Inferior parietal cortex (tissue), 1 donor: ENCODE measurements around the gene SEC24D.

Source experiments
- DNase-seq: peaks from one replicate; pipeline ENCODE4 v3.0.0-alpha.2; 2016; ENCODE audit errors: extremely low spot score

Gene SEC24D

DNA sequence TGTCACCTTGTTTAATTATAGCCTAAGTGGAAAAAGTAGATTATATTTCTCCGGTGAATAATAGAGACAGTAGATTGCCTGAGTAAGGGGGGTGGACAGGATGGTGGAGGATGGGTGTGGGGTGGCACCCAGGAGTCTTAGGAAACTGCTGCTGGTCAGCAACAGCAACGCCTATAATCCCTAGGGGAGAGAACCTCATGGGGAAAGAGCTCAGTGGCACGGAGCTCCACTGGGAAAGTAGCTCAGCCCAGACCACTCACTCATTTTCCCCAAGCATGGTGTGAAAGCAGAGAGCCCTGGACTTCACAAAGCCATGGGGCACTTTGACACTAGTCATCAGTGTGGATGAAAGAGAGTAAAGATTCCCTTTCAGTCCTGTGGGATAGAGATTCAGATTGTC is 119.6 kb downstream of the SEC24D start:
- no peak for DNase-seq

DNA sequence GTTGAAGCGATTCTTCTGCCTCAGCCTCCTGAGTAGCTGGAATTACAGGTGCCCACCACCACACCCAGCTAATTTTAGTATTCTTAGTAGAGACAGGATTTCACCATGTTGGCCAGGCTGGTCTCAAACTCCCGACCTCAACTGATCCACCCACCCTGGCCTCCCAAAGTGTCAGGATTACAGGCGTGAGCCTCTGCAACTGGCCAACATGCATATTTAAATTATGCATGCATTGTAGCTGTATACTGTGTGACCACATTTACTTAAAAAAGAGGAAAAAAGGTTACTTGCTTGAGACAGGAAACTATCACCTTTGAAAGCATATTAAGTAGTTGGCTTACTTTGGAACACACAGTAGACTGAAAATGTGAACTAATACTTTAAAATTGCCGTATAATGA is 121.2 kb downstream of the SEC24D start:
- no peak for DNase-seq

DNA sequence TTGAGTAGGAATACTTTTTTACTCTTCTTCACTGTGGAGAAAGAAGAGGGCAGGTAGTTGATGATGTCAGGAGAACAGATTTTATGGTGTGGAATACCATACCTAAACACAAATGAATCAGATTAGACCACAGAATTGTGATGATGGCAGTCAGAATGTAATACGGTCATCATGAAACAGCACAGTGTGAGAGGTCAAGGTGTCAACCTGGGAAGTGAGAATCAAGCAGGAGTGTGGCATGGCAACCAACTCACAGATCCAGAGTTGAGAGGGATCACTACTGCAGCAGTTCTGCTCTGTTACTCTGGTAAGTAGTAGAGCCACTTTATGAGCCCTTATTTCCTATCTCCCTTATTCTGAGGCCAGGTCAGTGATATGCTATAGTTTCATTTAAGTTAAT is 123.1 kb downstream of the SEC24D start:
- DNase-seq: no peak

DNA sequence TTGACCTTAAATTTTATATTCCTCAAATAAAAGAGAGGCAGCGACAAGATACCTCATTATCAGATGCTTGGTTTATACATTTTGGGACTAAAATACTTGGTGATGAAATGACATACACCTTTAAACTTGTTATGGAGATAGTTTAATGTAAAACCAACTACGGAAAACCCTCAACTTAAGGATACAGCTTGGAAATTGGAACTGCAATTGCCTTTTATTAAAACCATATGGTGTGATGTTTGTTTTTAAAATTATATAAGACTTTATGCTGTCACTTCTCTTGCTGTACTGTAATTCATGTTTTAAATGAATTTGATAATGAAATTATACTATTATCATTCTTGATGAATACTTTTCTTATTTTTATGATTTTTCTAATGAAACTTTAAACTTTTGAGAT is 124.9 kb downstream of the SEC24D start:
- no peak for DNase-seq

DNA sequence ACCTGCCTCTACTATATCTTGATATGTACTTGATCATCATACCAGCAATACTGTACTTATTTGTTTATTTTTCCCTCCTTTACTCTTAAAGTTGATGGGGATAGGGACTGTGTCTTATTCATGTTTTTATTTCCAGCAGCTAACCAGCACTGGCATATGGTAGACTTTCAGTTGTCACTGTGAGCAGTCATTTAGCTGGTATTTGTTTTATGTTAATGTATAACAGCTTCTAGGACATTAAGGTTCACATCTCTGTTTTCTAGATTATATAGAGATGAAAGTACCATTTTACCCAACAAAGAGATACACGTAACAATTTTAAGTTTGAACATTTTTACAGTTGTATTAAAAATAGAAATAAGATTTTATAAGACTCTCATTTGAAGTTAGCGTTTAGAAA is 132.8 kb downstream of the SEC24D start:
- no peak for DNase-seq

DNA sequence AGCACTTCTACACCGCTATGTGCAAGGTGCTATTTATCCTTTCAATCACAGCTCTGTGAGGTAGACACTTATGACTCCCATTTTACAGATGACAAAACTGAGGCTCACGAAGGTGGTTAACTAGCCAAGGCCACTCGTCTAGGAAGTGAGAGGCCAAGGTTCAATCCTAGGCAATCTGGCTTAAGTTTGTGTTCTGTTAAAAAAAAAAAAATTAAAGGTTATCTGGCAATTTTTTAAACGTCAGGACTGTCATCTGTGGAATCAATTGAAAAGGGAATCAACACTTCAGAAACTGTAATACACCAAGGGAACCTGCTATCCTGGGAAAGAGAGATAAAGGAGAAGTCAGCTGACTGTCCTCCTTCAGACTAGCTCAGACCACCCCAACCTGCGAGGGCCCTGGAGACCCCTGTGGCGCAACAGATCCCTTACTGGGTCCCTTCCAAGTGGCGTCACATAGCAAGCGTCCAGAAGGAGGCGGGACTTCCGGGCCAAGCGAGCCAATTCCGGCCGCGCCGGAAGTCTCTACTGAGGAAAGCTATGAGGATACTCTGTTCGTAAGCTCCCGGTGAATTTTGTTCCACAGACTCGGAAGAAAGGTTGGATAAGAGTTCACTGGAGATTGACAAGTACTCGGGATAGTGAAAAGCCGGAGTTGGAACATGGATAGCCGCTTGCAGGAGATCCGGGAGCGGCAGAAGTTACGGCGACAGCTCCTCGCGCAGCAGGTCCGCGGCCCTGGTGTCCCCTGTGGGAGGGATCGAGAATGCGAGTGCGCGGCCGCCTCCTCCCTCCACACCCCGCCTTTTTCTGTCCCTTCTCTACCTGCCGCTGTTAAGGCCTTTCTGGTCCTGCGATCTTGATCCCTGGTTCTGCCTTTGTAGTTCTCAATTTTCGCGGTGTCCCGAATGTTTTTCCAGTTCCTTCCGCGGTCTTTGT is 150.8 kb downstream of the SEC24D start, which contains the start of gene METTL14:
METTL14 (plus strand) TSS at position 520 of the 939 bp plus-strand sequence; CDS start at position 663, 143 bp downstream.
- DNase-seq: peak; percentile 96

DNA sequence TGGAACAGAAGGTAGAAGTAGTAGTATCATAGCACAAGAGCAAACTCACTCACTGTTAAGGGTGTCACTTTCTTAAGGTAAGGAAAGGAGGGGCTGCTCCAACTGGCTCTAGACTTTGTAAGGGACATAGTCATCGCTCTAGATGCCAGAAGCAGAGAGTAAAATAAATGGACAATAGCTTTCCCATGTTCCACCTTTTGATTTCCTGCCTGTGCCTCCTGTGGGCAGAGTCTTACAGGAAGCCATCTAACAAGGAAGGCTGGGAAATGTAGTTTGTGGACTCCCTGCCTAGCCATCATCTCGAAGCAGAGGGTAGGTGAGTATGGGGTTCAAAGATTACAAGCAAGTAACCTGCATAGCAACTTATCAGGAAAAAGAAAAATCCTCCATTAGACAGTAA is 152.4 kb downstream of the SEC24D start:
- DNase-seq: peak; percentile 15

DNA sequence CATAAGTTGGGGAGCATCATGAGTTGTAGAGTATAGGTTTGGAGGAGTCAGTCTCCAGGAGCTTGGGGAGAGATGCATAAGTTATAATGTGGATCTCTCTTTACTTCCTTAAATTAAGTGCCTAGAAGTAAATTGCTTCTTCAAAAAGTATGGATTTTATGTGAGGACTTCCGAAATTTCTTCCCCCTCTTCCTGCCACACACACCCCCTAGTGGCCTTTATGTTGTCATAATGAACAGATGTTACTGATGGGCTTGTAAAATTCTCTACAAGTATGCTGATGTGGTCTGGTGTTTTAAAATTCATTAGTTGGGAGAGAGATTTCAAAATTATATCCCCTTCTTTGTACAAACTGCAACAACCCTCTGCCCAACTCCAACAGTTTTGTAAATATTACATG is 153.0 kb downstream of the SEC24D start:
- DNase-seq: peak; percentile 23

DNA sequence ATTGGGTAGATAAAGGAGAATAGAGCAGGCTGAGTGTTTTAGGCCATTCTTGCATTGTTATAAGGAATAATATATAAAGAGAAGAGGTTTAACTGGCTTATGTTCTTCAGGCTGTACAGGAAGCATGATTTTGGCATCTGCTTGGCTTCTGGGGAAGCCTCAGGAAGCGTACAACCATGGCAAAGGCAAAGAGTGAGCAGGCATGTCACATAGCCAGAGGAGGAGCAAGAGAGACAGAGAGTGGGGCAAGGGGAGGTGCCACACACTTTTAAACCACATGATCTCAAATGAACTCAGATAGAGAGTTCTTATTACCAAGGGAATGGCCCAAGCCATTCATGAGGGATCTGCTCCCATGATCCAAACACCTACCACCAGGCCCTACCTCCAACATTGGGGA is 155.1 kb downstream of the SEC24D start:
- DNase-seq: no peak

DNA sequence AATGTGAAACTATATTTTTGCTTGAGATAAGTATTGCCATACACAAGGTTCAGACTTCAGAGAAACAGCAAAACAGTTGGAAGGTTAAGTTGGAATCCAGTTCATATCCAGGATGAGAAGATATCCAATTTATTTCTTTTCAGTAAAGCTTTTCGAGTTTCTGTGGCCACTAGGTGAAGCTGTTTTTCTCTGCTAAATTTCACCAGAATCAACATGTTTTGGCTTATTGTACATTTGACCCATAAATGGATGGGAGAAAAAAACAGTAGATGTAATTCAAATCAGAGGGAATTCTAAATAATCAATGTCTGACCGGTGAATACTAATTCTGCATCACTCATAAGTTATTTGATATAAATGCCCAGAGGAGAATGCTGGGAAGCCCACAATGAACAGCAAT is 159.8 kb downstream of the SEC24D start:
- no peak for DNase-seq
